ENCODE data around the gene MAPT.
"Not testable (repeated sequence)": the region's sequence is repeated elsewhere in the genome, so short reads cannot be mapped to it uniquely, and the experiment has no call there.

The MAPT gene

DNA sequence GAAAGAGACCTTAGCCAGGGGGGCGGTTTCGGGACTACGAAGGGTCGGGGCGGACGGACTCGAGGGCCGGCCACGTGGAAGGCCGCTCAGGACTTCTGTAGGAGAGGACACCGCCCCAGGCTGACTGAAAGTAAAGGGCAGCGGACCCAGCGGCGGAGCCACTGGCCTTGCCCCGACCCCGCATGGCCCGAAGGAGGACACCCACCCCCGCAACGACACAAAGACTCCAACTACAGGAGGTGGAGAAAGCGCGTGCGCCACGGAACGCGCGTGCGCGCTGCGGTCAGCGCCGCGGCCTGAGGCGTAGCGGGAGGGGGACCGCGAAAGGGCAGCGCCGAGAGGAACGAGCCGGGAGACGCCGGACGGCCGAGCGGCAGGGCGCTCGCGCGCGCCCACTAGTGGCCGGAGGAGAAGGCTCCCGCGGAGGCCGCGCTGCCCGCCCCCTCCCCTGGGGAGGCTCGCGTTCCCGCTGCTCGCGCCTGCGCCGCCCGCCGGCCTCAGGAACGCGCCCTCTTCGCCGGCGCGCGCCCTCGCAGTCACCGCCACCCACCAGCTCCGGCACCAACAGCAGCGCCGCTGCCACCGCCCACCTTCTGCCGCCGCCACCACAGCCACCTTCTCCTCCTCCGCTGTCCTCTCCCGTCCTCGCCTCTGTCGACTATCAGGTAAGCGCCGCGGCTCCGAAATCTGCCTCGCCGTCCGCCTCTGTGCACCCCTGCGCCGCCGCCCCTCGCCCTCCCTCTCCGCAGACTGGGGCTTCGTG, at the start of gene MAPT:
MAPT (plus strand) TSS at position 533 of the 763 bp plus-strand sequence. CDS start 67,784 bp downstream, outside the sequence.
- peak; percentile 73 for DNase-seq

DNA sequence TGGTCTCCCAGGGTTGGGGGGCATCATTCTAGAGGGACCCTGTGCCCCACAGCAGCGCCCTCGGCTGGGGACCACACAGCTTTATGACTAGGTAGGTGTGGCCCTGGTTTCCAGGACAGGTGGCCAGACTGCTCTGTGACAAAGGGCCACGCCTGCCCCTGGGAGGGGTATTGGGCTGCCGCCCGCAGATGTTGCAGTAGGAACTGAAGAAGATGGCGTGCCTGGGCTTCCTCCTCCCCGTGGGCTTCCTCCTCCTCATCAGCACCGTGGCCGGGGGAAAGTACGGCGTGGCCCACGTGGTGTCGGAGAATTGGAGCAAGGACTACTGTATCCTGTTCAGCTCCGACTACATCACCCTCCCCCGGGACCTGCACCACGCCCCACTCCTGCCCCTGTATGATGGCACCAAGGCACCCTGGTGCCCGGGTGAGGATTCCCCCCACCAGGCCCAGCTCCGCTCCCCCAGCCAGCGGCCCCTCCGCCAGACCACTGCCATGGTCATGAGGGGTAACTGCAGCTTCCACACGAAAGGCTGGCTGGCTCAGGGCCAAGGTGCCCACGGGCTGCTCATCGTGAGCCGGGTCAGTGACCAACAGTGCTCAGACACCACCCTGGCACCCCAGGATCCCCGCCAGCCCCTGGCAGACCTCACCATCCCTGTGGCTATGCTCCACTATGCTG, 49.5 kb upstream of the MAPT start, which contains the start of gene SPPL2C:
SPPL2C (plus strand) TSS at position 187 of the 681 bp plus-strand sequence; CDS start at position 213, 26 bp downstream.
- no peak for DNase-seq

DNA sequence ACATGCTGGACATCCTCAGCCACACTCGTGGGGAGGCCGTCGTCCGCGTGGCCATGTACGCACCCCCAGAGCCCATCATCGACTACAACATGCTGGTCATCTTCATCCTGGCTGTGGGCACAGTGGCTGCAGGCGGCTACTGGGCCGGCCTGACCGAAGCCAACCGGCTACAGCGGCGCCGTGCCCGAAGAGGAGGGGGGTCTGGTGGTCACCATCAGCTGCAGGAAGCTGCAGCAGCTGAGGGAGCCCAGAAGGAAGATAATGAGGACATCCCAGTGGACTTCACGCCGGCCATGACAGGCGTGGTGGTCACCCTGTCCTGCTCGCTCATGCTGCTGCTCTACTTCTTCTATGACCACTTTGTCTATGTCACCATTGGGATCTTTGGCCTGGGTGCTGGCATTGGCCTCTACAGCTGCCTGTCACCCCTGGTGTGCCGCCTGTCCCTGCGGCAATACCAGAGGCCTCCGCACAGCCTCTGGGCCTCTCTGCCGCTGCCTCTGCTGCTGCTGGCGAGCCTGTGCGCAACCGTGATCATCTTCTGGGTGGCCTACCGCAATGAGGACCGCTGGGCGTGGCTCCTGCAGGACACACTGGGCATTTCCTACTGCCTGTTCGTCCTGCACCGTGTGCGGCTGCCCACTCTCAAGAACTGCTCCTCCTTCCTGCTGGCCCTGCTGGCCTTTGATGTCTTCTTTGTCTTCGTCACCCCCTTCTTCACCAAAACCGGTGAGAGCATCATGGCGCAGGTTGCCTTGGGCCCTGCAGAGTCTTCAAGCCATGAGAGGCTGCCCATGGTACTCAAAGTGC, 48.8 kb upstream of the MAPT start:
- no peak for DNase-seq

DNA sequence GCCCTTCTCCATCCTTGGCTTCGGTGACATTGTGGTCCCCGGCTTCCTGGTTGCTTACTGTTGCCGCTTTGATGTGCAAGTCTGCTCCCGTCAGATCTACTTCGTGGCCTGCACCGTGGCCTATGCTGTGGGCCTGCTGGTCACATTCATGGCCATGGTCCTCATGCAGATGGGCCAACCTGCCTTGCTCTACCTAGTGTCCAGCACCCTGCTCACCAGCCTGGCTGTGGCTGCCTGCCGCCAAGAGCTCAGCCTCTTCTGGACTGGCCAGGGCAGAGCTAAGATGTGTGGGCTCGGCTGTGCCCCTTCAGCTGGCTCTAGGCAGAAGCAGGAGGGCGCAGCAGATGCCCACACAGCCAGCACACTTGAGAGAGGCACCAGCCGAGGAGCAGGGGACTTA, 48.1 kb upstream of the MAPT start:
- no peak for DNase-seq

DNA sequence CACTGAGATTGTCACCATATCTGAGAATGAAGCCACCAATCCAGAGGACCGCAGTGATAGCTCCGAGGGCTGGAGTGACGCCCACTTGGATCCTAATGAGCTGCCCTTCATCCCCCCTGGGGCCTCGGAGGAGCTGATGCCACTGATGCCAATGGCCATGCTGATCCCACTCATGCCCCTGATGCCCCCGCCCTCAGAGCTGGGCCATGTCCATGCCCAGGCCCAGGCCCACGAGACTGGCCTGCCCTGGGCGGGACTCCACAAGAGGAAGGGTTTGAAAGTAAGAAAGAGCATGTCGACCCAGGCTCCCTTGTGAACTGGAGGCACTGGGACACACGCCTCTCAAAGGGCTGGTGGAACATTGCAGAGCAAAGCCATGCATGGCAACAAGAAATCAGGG, 47.7 kb upstream of the MAPT start:
- no peak for DNase-seq

DNA sequence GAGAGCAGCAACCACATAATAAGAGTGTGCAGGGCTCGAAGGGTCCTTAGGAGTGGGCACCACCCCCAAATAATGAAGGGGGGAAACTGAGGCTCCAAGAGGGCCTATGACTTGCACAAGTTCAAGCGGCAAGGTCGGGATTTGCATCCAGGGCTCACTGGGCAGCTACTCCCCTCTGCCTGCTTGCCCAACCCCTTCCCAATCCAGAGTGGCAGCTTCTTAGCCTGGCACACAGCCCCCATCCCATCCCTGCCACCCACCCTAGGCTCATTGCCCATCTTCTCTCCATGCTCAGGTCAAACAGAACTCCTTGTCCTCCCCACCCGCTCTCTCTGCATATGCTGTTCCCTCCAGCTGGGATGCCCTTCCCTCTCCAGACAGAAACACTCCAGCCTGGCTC, 47.3 kb upstream of the MAPT start:
- no peak for DNase-seq

DNA sequence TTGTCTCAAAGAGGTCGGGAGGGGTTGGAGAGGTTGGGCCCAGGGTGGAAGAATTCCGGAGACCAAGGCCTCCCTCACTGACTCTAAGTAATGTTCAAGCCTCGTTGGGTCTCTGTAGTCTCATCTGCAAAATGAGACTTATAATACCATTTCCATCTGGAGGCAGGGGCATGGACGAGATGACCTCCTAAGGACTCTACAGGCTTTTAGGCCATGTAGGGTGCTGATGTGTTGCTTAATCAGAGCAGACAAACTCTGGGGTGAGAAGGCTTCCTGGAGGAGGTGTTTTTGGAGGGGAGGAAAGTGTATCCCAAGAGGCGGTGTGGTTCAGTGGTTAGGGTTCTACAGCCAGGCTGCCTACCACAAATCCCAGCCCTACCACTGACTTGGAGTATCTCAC, 46.6 kb upstream of the MAPT start:
- no peak for DNase-seq

DNA sequence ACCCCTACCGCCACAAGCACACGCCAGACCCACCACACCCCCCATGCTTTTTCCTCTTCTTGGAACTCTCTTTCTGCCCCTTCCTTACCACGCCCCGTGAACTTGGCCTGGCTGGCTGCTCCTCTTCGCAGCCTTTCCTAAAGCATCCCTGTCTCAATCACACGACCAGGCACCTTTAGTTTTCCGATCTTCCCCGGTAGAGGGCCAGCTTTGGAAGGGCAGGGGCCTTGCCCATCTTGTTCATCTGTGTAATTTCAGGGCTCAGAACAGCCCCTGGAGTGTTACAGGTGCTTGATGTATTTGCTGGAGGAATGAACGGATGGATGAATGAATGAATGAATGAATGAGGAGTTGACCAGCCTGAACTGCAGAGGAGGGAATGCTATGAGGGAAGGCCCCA, 45.9 kb upstream of the MAPT start:
- no peak for DNase-seq

DNA sequence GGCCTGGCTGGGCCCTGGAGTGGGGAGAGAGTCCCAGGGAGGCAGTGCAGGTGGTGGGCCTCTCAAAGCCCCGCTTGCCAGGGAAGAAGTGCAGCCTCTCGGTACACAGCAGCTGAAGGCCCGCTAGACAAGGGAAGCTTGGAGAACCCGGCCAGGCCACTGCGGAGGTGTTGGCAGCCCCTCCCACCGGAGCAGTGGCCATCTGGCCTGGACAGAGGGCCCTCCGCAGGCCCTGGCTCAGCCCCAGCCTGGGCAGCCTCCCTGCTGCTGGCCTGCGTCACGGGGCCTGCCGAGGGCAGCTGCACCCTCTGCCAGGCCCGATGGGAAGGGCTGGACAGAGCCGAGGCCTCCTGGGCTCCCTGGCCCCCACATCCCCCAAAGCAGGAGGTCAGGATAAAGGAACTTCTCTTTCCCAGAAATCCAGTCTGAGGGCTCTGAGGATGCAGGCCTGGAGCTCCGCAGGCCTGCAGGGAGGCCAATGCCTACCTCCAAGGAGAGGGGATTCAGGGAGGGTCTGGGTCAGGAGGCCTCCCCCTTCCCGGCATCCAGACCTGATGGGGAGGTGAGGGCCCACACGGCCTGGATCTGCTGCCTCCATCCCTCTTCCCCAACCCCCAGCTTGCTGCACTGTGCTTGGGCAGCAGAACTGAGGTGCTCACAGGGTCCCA, 45.4 kb upstream of the MAPT start:
- DNase-seq = no peak

DNA sequence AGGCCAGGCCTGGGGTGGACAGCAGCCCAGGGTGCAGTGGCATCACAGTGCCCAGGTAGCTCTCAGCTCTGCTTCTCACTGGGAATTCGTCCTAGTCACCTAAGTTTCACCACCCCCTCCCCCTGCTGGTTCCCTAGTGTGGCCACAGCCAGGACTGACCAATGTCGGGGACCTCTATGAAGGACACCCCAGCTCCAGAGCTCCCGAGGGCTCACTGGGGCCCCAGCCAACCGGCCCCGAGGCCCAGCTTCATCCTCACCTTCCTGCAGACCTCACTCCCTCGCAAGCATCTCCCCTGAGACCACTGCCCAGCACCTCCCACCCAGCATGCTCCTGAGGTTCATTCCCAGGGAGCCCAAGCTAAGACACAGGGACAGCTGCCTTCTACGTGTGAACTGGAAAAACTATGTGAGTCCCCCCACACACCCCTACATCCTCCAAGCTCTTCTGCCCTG, 44.8 kb upstream of the MAPT start:
- no peak for DNase-seq

DNA sequence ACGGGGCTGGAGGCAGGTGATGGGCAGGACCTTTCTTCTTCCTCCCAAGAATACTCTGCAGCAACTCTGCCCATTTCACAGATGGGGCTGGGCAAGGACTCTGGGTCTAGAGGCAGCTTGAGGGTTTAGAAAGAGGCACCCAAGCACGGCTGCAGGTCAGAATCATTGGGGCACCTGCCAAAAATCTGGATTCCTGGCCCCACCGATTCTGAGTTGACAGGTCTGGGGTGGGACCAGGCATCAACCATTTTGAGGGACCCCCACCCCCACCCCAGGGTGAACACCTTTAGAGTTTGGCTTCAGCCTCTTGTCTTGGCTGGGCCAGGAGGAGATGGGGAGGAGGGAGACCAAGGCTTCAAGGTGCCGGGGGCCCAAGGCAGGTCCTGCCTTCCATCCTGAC, 44.3 kb upstream of the MAPT start:
- no peak for DNase-seq

DNA sequence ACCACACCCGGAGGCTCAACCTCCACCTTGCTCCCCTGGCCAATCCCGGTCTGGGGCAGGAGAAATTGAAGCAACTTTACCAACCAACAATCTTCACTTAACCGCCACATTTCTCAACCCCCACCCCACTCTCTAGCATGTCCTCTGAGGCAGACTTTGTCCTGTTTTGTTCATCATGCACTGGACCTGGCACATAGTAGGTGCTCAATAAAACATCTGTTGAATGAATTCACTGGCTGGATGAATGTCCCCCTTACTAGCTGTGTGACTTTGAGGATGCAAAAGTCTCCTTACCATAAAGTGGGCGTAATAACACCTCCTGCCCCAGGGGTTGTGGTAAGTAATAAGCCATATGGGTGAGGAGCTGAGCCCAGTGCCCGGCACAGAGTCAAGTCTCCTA, 43.9 kb upstream of the MAPT start:
- no peak for DNase-seq

DNA sequence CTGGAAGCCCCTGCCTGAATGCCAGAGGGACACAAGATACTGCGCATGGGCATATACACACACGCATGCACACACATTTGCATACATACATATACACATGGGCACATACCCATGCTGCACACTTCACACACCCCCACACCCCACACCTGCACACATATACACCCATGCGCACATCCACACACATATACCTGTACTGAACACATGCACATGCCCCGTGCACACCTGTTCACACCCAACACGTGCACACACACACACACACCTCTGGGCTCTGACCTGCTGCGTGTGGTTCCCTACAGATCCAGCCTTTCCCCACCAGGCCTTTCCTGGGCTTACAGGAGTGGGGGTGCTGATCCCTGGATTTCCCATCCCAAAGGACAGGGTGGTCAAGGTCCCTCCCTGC, 43.3 kb upstream of the MAPT start:
- DNase-seq = no peak

DNA sequence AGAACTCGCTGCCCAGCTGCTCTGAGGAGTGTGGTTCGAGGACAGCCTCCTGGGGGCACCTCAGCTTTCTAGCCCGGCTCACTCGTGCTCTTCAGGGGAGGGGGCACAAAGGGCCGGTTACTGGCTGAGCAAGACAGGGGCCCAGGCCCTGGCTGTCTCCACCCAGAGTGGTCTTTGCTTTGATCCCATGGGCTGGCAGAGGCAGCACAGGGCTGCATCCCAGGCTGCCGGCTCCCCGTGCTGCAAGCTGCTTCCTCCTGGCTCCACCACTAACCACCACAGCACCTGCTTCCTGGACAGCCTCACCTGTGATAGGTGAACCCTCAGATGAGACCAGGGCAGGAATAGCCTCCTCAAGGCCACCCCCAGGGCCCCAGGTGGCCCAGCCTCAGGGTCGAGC, 42.9 kb upstream of the MAPT start:
- DNase-seq = no peak

DNA sequence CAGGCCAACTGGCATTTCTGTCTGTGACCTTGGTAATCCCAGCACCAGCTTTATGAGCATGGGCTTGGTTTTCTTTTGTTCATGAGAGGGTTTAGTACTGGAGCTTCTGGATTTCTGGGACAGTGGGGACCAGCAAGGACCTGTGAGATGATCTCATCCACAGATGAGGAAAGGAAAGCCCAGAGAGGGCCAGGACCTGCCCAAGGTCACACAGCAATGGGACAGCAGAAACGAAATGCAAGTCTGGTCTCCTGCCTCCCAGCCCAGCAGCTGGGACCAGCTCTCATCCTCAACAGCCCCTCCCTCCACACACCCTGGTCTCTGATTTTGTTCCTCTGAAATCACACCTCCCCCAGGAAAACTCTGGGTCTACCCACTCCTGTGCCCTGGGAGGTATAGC, 42.5 kb upstream of the MAPT start:
- DNase-seq = no peak

DNA sequence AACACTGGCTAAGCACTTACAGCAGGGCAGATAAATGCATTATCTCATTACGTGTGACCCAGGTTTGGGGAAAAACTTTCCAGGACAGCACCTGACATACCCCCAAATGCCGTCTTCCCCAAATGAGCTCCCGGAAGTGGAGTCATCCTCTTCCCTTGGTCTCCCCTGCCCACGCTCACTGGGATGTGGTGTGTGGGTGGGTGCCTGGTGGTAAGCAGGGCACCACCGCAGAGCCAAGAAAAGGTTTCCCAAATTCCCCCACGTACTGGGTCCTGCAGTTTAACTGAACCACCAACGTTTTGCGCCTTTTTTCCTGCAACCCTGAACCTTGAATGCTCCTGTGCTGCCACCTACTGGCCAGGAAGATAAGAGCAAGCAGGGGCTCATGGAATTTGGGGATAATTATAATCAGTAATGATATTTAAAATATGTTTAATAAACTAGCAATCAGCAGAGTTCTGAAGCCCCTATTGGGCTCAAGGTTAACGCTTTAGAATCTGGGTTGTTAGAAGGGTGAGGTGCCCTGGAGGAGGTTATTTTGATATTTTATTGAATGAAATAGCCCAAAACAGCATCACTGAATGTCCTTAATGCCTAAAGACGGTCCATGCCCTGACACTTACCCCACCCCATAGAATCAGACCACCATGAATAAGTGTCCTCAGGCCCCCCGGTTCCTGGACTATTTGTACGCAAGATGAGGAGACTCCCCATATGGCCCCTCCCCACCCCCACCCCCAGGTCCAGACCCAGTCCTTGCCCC, 41.6 kb upstream of the MAPT start:
- no peak for DNase-seq

DNA sequence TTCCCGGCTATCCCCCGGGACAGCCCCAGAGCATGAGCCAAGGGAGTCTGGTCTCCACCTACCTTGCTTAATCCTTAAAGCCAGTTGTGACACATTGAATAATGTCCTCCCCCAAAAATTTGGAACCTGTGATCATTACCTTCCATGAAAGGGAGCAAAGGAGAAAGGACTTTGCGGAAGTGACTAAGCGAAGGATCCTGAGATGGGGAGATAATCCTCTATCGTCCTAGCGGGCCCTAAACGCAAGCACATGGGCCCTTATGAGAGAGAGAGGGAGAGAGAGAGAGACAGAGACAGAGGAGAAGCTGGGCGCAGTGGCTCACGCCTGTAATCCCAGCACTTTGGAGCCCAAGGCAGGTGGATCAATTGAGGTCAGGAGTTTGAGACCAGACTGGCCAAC, 40.1 kb upstream of the MAPT start:
- no peak for DNase-seq

DNA sequence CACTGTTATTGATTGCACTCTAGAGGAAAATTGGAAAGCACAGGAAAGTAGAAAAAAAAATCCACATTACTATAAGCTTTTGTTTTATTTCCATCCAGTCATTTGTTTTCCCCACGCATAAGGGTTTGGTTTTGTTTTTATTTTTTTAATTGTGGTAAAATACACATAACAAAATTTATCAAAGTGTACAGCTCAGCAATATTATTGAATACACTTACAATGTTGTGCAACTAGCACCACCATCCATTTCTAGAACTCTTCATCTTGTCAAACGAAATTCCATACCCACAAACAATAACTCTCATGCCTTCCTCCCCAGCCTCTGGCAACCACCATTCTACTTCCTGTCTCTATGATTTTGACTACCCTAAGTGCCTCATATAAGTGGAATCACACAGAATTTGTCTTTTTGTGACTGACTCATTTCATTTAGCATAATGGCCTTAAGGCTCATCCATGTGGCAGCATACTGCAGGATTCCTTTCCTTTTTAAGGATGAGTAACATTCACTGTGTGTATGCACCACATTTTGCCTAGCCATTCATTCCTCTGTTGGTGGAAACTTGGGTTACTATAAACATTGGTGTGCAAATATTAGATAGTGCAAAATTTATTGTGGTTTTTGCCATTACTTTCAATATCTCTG, 38.5 kb upstream of the MAPT start:
- DNase-seq = no peak

DNA sequence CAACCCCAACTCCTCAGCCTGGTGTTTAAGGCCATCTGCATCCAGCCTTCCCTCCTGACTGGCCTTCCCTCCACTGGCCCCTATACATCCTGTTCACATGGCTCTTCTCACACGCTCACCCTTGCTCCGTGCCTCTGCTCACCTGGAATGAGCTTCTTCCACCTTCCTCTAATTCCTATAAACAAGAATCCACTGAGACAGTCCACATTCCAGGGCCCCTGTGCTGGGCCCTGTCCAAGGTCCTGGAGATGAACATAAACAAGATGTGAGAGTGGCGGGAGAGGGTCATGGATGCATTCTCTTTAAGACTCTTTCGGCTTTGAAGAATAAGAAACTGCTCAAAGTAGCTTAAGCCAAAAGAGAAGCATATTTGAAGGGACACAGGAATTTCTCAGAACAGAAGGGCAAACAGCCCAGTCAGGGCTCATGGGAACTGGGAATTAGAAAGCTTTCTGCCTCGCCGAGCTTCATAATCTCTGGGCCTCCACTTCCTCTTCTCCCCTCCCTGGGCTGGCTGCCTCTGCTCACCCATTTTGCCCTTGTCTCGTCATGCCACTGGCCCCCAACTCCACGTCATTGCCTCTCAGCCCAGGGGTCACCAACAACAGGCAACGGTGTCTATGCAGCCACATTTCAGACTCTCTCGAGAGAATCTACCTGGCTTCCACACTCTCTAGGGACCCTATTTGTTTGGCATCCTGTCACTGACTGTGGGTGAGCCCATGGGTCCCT, 36.2 kb upstream of the MAPT start:
- DNase-seq = no peak

DNA sequence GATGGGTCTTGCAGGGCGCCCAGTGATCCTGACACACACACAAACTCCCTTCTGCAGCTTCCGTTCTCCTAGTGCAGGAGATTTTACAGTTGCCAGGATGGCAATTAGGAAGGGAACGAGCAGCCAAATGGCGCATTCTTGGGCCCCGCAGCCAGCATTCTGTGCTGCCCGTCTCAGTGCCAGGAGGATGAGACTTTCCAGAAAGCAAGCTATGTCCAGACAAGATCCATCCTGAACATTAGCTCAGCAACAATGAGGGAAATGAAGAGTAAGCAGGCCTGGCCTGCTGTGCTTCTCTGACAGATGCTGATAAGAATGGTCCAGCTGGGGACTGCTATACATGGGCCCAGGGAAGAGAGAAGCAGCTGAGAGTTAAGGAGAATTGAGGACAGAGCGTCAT, 33.2 kb upstream of the MAPT start:
- no peak for DNase-seq

DNA sequence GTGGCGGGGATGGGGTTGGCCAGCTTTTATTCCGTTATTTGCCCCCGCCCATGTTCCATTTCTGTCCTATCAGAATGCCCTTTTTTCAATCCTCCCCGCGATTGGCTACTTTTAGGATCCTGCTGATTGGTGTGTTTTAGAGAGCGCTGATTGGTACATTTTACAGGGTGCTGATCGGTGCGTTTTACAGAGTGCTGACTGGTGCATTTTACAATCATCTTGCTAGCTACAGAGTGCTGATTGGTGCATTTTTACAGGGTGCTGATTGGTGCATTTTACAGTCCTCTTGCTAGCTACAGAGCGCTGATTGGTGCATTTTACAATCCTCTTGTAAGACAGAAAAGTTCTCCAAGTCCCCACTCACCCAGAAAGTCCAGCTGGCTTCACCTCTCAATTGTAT, 32.2 kb upstream of the MAPT start:
- not testable (repeated sequence) for DNase-seq
